Gastroesophageal sphincter (tissue), 4 donors: ENCODE data around the gene AP1G2. TPM values are rescaled to one million over a fixed set of nuclear protein-coding genes. Genes with fewer than 3 reads are reported as not detected.
"Not testable (repeated sequence)": the region's sequence is repeated elsewhere in the genome, so short reads cannot be mapped to it uniquely, and the experiment has no call there.

Source experiments
- ATAC-seq: fragments of 150-250 bp; one replicate; pipeline ENCODE4 v1.9.1; 2016; ENCODE audit warnings: mild to moderate bottlenecking, moderate library complexity
- H3K27ac ChIP-seq, 4 donors: fragments of 200-600 bp; sonication (generic) in 3 of 4; 1 replicate in 3 of 4; 2 replicates in 1 of 4; pipeline ENCODE4 v1.5.1; 2016 to 2019
- H3K27me3 ChIP-seq: fragments of 200-600 bp; sonication (generic); one replicate; pipeline ENCODE4 v1.5.1; 2019
- H3K36me3 ChIP-seq, 2 donors: fragments of 200-600 bp; sonication (generic); one replicate each; pipeline ENCODE4 v1.5.1; 2019; ENCODE audit warnings: control low read depth in 1 of 2
- H3K4me1 ChIP-seq, 3 donors: fragments of 200-600 bp; sonication (generic); 1 replicate in 2 of 3; 2 replicates in 1 of 3; pipeline ENCODE4 v1.5.1; 2016 to 2019; ENCODE audit warnings: control low read depth in 2 of 3
- H3K4me3 ChIP-seq, 2 donors: fragments of 200-600 bp; sonication (generic); one replicate each; pipeline ENCODE4 v1.5.1; 2019; ENCODE audit warnings: mild to moderate bottlenecking in 1 of 2, moderate library complexity in 1 of 2
- H3K9me3 ChIP-seq, 3 donors: fragments of 200-600 bp; sonication (generic); one replicate each; pipeline ENCODE4 v1.5.1; 2017 to 2019; ENCODE audit warnings: control low read depth in 2 of 3
- EP300 ChIP-seq: sonication (generic); formaldehyde crosslinking; IDR thresholded peaks from one replicate; pipeline ENCODE4 v1.6.1; 2017; ENCODE audit warnings: antibody characterized with exemption, mild to moderate bottlenecking
- POLR2A ChIP-seq, 2 donors: fragments of 450-650 bp; IDR thresholded peaks; one replicate each; pipeline ENCODE4 v1.6.1; 2017; ENCODE audit warnings: antibody characterized with exemption in 2 of 2, mild to moderate bottlenecking in 2 of 2, moderate library complexity in 1 of 2
- POLR2AphosphoS5 ChIP-seq: sonication (generic); formaldehyde crosslinking; IDR thresholded peaks from one replicate; pipeline ENCODE4 v1.6.1; 2017; ENCODE audit warnings: antibody characterized with exemption
- WGBS, 2 donors: methylation state at CpG; one replicate each; pipeline ENCODE4 v1.1.5; 2018; ENCODE audit warnings: low coverage in 1 of 2; 5-methylcytosine and 5-hydroxymethylcytosine counted together
- total RNA-seq, 4 donors: library from RNA; depleted of rRNA; stranded (reverse); fragments of >200 nt; gene quantifications; one replicate each; pipeline ENCODE4 v1.1.0, GENCODE V29; 2016
- TF ChIP-seq, protein P1 (sequence below), 4 experiments: fragments of 200-600 bp in 2 of 4; fragments of 450-650 bp in 2 of 4; sonication (generic) in 1 of 4; IDR thresholded peaks; one replicate each; pipeline ENCODE4 v1.5.1; 2017 to 2019; ENCODE audit warnings: antibody characterized with exemption in 4 of 4, mild to moderate bottlenecking in 2 of 4, moderate library complexity in 2 of 4

AP1G2 gene
- total RNA-seq, 4 donors from 2014 or later, result 7.2 to 43.1 (median 21.9) TPM

DNA sequence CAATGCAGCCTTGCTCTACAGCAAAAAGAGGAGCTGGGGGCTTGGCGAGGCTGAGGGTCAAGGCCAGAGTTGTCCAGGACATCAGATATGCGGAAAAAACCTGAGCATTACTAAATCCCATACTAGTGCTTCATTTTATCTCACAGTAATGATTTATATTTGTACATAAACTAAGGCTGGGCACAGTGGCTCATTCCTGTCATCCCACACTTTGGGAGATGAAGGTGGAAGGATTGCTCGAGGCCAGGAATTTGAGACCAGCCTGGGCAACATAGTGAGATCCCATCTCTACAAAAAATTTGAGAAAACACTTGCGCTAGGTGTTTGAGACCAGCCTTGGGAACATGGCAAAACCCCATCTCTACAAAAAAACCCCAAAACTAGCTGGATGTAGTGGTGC, 22.6 kb upstream of the AP1G2 start:
- peaks cover 23% of the 10 kb centered on the region for H3K27me3 ChIP-seq
- no peak overlapping the region for H3K4me3 ChIP-seq
- no peaks in the 10 kb centered on the region for H3K9me3 ChIP-seq
- no peak for TF ChIP-seq POLR2A (IDR thresholded peaks at IDR 0.05)
- no peak for TF ChIP-seq EP300
- TF ChIP-seq, protein P1, sequence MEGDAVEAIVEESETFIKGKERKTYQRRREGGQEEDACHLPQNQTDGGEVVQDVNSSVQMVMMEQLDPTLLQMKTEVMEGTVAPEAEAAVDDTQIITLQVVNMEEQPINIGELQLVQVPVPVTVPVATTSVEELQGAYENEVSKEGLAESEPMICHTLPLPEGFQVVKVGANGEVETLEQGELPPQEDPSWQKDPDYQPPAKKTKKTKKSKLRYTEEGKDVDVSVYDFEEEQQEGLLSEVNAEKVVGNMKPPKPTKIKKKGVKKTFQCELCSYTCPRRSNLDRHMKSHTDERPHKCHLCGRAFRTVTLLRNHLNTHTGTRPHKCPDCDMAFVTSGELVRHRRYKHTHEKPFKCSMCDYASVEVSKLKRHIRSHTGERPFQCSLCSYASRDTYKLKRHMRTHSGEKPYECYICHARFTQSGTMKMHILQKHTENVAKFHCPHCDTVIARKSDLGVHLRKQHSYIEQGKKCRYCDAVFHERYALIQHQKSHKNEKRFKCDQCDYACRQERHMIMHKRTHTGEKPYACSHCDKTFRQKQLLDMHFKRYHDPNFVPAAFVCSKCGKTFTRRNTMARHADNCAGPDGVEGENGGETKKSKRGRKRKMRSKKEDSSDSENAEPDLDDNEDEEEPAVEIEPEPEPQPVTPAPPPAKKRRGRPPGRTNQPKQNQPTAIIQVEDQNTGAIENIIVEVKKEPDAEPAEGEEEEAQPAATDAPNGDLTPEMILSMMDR (IDR thresholded peaks at IDR 0.05), result no peak
- TF ChIP-seq POLR2AphosphoS5, result no peak
- ATAC-seq, result no peak
- peaks cover 0 to 7% (median 0%) of the 10 kb centered on the region in 3 donors for H3K4me1 ChIP-seq
- no peak overlapping the region for H3K27ac ChIP-seq
- 93 to 94% methylated on average over 2 to 3 of the region's 4 CpGs for WGBS, 2 donors
- H3K36me3 ChIP-seq, result no peaks in the 10 kb centered on the region

GRCh38 chr14:23589606-23590005, 22.0 kb upstream of the AP1G2 start:
- Histone ChIP-seq H3K27ac (no peak overlapping the region), H3K27me3 (peaks cover 27% of the 10 kb centered on the region), H3K36me3 (no peaks in the 10 kb centered on the region), H3K9me3 (no peaks in the 10 kb centered on the region), H3K4me1 (peaks cover 0 to 7% (median 0%) of the 10 kb centered on the region in 3 donors), H3K4me3 (no peak overlapping the region)
- TF ChIP-seq, protein P1 (IDR thresholded peaks at IDR 0.05), result no peak
- TF ChIP-seq EP300 (no peak), POLR2AphosphoS5 (no peak), POLR2A (IDR thresholded peaks at IDR 0.05) (no peak)
- no peak for ATAC-seq
- no CpG with 5 or more reads among the region's 2 CpGs for WGBS, 2 donors

DNA sequence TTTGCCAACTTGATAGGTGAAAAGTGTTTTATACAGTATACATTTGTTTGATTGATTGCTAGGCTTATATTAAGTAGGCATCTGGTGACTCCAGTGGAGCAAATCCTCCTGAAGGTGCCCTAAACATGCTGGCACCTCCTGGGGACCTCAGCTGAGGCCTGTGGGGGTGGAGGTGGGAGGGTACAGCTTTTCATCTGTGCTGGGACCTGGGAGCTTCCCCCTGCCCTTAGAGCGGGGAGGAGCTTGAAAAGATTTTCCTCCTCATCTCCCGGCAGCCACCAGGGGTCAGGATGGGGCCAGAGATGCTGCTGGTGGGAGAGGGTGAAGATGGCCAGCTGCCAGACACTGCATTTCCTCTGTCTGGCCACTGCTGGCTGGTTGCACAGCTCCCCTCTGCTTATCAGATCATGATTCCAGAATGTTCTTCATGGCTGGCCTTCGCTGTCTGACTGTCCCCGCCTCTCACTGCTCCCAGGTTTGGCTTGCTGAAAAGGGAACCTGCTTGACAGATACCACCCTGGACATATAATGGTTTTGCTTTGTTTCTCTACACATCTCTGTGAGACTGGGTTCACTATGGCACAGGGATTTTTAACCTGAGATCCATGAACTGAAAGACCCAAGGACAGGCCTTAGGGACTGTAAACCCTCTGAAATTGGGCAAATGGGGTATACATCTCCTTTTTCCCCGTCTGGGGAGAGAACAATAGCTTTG, 21.4 kb upstream of the AP1G2 start:
- Histone ChIP-seq H3K27ac (no peak overlapping the region), H3K36me3 (no peaks in the 10 kb centered on the region), H3K27me3 (peaks cover 27% of the 10 kb centered on the region), H3K4me3 (no peak overlapping the region), H3K4me1 (peaks cover 0 to 7% (median 0%) of the 10 kb centered on the region in 3 donors), H3K9me3 (no peaks in the 10 kb centered on the region)
- WGBS, 2 donors, result 21 to 50% methylated on average over 1 to 2 of the region's 5 CpGs
- peak; percentile 67 for ATAC-seq
- no peak for TF ChIP-seq POLR2AphosphoS5
- no peak for TF ChIP-seq POLR2A (IDR thresholded peaks at IDR 0.05)
- TF ChIP-seq, protein P1 (IDR thresholded peaks at IDR 0.05), result peak in 3 of 4 experiments; percentile 28 to 59 (median 53)

DNA sequence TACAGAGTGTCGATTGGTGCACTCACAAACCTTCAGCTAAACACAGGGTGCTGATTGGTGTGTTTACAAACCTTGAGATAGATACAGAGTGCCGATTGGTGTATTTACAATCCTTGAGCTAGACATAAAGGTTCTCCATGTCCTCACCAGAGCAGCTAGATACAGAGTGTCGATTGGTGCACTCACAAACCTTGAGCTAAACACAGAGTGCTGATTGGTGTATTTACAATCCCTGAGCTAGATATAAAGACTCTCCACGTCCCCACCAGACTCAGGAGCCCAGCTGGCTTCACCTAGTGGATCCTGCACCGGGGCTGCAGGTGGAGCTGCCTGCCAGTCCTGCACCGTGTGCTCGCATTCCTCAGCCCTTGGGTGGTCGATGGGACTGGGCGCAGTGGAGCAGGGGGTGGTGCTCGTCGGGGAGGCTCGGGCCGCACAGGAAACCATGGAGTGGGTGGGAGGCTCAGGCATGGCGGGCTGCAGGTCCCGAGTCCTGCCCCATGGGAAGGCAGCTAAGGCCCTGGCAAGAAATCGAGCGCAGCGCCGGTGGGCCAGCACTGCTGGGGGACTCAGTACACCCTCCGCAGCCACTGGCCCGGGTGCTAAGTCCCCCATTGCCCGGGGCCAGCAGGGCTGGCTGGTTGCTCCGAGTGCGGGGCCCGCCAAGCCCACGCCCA, 17.1 kb upstream of the AP1G2 start:
- WGBS, 2 donors, result 83% methylated on average over 2 of the region's 26 CpGs; no CpG with 5 or more reads in 1 of the 2 donors
- peaks cover 54% of the 10 kb centered on the region for H3K27me3 ChIP-seq
- H3K9me3 ChIP-seq, ATAC-seq, H3K27ac ChIP-seq, H3K36me3 ChIP-seq, H3K4me1 ChIP-seq, H3K4me3 ChIP-seq: not testable (repeated sequence)

DNA sequence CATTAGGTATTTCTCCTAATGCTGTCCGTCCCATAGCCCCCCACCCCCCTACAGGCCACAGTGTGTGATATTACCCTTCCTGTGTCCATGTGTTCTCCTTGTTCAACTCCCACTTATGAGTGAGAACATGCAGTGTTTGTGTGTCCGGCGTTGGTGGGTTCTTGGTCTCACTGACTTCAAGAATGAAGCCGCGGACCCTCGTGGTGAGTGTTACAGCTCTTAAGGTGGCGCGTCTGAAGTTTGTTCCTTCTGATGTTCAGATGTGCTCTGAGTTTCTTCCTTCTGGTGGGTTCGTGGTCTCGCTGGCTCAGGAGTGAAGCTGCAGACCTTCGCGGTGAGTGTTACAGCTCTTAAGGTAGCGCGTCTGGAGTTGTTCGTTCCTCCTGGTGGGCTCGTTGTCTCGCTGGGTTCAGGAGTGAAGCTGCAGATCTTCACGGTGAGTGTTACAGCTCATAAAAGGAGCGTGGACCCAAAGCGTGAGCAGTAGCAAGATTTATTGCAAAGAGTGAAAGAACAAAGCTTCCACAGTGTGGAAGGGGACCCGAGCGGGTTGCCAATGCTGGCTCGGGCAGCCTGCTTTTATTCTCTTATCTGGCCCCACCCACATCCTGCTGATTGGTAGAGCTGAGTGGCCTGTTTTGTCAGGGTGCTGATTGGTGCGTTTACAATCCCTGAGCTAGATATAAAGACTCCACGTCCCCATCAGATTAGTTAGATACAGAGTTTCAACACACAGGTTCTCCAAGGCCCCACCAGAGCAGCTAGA, 16.4 kb upstream of the AP1G2 start:
- not testable (repeated sequence) for H3K9me3 ChIP-seq, H3K4me3 ChIP-seq, H3K4me1 ChIP-seq, H3K27ac ChIP-seq, H3K36me3 ChIP-seq, ATAC-seq
- WGBS, 2 donors, result 66 to 77% methylated on average over 5 to 6 of the region's 25 CpGs
- H3K27me3 ChIP-seq, result peaks cover 60% of the 10 kb centered on the region
